Activated CD4-positive, CD25-positive, alpha-beta regulatory T cell (primary cell): ENCODE results near the gene BID.

Source experiments
- DNase-seq, 4 experiments: peaks; one replicate each; lab custom pipeline; 2025; lab: John Stamatoyannopoulos, UW

BID gene

DNA sequence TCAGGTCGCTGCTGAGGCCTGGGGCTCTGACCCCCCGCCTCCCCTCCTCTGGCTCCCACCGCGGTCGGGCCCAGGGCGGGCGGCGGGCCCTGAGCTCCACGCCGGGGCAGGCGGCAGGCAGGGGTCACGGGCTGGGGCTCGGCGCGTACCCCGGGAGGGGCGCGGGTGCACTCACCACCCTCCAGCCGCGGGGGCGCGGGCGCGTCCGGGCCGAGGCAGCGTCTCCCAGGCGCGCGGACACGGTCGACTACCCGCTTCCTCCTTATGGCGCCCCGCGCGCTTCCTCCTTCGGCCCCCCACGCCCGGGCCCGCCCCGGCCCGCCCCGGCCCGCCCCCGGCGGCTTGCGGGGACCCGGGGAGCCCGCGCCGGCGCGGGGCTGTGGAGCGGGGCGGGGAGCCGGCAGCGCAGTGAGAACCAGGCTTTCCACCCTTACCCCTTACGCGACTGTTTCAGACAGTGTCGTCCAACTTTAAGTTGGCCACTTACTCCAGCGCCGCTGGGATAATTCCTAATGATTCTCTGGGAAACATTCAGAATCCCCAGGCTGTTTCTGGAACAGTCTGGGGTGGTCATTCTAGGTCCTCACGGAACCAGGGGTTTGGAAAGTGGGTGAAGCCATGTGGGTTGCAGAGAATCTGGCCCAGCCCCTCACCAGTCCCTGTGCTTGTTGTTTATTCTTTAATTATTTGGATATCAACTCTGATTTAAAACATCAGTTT, at the start of gene BID:
Gene BID, minus strand, starts transcription at position 264 of the 720 bp plus-strand sequence. CDS start 24,353 bp downstream, outside the sequence.
- DNase-seq = peak in 3 of 4 experiments; percentile 17 to 37 (median 35)

DNA sequence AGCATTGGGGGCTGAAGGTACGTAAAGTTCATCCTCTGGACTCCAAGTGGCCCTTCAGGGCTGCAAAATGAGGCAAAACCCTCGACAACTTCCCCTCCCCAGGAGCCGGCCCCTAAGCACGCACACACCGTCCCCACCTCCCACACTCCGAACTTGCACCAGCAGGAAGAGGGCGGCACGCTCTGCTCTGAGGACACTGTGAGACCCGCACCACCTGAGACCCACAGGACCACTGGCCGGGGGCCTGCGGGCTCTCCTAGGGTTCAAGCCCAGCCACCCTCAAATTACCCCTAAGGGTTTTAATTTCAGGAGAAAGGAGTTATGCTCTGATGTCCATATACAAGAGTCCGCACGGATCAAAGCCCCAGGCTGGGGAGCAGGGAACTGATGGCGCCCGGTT, 49.7 kb upstream of the BID start:
- no peak for DNase-seq

DNA sequence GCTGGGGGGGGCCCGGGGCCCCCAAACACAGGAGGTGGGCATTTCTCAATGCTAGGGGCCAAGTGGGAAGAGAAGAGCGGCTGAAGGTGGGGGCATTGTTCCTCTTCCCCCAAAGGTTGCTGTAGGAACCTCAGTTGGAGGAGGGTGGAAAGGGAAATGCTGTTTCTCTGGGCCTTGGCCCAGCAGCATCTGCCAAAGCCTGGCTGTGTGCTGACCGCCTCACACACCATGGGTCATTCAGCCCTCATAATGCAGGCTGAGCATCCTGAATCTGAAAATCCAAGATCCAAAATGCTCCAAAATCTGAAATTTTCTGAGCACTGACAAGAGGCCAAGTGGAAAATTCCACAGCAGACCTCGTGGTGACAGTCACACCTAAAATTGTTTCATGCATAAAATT, 49.0 kb upstream of the BID start:
- no peak for DNase-seq

DNA sequence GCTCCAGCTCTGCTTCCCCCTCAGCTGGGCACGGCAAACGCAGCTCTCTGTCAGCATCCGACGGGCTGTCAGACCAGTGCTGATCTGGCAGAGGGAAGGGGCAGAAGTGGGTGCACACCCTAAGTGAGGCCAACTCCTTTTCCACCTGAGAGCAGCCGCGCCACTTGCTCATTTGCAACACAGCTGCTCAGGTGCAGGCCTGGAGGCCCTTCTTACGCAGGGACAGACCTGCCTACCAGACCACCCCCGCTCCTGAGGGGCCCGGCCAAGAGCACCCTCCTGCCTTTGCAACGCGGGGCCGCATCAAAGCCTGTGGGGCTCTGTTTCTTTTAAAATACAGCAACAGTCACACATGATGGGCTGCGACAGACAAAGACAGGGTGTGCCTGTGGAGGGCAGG, 47.8 kb upstream of the BID start:
- DNase-seq = no peak

DNA sequence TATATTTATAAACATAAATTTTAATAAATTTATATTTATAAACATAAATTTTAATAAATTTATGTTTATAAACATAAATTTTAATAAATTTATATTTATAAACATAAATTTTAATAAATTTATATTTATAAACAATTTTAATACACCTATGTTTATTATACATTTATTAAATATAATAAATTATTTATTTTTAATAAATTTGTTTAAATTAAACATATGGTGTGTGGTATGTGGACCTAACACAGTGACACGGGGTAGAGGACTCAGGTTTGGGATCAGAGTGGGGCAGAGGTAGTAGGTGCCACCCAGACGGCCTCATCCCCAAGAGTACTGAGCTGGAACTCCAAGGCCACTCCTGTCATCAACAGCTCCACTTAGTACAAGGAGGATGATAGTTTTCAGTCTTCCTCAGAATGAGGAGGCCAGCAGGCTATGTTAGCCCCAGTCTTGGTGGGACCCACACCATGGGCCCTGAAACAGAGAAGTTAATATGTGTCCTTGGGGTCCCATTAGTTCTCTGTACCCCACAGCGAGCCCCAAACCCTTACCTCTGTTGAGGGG, 46.7 kb upstream of the BID start:
- DNase-seq = no peak

DNA sequence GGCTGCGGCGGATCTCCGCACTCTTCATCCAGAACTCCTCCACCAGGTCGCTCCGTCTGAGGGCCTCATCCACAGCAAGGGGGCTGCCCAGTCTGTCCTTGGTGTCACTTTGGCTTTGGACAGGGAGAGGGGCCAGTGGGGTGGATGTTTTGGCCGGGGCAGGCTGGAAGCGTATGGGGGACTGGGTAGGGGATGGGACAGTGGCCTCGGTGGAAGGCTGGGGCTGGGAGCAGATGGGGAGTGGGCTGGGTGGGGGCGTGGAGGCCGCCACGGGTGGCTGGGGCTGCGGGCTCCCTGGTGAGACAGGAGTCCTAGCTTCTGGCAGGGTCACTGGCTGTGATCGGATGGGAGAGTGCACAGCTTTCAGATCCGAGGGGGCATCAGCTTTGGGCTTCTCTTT, 44.4 kb upstream of the BID start:
- no peak for DNase-seq

DNA sequence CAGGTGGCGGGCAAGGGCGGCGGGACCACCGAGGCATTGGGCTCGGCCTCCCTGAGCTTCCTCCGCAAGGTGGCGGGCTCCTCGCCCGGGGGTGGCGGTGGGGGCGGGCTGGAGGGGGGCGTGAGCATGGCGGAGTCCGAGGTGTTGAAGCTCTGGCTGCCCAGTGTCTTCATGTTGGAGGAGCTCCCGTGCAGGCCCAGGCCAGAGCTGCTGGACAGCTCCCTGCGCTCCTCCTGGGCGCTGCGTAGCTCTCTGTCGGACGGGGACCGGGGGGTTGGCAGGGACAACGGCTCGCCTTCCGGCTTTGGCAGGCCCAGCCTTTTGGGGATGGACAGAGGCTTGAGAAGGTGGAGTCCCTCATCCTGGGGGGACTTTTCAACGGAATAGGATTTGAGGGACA, 43.9 kb upstream of the BID start:
- no peak for DNase-seq

DNA sequence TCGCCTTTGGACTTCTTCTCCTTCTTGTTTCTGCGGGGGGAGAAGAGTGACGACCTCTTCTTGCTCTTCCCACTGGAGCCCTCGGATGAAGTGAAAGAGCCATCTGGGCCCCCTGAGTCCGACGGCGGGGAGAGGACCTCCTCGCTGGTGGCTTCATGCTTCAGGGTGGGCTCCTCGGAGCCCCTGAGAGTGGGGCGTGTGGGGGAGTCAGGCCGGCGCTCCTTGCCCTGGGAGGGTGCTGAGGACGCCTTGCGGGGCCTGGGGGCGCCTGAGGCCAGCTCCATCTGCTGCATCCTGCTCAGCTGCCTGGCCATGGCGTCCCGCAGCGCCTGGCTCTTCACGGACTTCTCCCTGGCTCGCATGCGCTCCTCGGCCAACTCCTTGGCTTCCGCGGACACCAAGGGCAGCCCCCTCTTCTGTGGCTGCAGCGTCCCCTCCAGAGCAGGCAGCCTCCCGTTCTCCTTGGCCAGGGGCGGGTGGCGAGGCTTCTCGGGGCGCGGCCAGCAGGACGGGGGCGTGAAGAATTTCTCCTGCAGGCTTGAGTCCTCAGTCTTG, 43.3 kb upstream of the BID start:
- DNase-seq = no peak

DNA sequence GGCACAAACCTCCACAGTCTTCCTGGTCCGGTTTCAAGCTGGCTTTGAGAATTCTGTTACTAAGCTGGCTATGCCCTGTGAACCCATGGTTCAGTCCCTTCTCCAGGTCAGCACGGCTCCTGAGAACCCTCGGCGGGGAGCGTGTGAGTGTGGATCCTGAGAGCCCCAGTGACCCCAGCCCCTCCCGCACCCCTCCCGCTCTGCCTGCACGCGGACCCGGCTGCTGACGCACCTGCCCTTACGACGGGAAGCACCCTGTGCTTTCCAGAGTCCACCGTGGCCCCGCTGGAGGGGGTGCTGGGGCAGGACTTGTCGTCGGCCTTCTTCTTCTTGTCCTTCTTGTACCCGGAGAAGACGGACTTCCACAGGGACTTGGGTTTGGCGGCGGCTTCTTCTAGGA, 42.8 kb upstream of the BID start:
- no peak for DNase-seq

DNA sequence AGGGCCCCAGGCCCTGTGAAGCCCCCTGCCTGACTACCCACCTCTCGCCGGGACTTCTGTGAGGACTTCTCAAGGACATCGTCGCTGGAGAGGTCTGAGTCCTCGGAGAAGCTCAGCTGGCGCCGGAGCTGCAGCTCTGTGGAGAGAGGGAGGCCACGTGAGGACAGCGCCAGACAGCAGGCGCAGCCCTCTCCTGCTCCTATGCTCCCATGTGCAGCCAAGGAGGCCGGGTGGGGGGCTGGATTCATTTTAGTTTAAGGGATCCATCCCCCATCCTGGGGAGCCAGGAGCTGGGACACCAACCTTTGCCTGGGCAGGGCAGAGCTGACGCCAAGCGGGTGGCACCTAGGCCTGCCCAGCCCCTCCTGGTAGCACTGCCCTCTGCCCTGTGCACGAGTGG, 42.4 kb upstream of the BID start:
- no peak for DNase-seq

DNA sequence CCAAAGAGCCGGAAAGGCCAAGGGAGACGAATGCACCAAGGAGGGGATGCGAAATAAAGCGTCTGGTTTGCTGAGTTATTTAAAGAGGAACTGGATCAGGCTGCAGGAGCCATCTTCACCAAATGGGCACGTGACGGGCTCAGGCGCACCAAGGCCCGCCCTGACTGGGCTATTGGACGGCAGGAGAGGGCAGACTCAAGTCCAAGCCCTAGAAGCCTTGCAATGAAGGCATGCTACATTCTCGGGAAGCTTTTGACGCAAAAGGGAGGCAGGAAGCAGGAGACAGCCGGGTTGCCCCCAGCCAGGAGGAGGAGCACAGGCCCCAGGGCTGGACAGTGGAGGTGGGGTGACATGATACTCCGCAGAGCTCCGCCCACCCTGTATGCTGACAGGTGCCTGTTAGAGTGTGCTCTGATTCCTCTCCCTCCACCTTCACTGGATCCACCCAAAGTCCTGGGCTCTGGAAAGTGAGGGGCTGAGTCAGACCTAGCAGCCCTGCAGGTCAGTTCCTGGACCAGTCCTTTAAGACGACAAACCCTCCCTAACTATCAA, 41.5 kb upstream of the BID start:
- no peak for DNase-seq

DNA sequence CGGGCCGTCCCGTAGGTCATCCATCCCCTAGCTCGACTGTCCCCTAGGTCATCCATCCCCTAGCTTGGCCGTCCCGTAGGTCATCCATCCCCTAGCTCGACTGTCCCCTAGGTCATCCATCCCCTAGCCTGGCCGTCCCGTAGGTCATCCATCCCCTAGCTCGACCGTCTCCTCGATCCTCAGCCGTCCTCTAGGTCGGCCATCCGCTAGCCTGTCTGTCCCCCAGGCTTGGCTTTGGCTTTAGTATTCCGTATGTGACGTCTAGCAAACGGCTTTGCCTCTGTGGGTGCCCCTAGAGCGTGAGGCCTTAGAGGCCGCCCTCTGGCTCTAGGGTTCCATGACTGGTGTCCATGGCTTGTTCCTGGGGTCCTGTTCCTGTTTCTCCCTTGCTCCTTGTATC, 40.6 kb upstream of the BID start:
- no peak for DNase-seq

DNA sequence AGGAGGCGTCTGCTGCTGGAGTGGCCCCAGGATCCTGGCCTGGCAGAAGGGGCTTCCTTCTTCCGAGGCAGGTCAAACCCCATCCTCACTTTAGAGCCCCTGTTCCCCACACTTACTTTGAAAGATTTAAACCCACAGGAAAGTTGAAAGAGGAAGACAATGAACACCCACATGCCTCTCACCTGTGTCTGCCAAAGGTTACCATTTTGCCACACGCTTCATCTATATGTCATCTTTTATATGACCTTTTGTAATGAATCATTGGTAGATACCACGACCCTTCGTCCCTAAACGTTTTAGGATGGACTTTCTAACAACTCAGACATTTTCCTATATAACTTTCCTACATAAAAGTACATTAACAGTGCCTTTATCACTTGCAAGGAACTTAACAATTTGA, 39.8 kb upstream of the BID start:
- no peak for DNase-seq

DNA sequence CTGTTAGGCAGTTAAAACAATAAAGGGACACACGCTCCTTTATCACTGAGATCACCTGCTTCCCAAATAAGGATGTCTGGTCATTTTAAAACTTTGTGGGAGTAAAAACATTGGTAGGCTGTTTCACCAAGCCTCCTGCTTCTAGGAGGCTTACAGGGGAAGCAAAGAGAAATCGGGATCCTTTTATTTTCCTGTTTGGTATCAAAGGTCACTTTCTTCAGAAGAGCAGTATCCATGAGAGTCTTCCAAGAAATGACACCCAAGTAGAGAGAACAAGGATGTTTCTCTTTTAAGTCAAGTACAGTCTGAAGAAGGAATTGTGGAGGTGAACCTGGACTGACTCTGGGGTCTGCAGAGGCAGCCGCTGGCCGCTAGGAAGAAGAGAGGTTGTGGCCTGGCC, 36.9 kb upstream of the BID start:
- DNase-seq = no peak

DNA sequence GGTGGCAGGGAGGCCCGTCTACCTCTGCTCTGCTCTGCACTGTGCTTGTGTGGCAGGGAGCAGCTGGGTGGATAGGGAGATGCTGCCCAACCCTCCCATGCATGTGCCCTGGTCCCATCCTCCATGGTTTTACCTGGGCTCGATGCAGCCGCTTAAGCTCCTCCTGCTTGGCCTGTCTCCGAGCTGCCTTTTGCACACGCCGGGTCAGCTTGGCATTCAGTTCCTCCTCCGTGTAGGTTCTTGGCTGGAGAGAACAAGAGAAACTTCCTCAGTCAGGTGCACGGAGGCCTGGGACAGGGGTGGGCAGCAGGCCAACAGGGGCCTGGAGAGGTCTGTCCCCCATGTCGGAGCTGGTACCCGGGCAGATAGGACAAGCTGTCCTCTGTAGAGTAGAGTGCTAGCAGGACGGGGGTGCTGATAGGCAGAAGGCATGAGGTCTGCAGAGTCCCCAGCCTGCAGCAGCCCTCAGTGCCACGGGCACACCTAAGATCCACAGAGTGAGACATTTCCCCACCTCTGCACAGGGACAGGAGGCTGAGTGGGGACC, 36.4 kb upstream of the BID start:
- DNase-seq = no peak

DNA sequence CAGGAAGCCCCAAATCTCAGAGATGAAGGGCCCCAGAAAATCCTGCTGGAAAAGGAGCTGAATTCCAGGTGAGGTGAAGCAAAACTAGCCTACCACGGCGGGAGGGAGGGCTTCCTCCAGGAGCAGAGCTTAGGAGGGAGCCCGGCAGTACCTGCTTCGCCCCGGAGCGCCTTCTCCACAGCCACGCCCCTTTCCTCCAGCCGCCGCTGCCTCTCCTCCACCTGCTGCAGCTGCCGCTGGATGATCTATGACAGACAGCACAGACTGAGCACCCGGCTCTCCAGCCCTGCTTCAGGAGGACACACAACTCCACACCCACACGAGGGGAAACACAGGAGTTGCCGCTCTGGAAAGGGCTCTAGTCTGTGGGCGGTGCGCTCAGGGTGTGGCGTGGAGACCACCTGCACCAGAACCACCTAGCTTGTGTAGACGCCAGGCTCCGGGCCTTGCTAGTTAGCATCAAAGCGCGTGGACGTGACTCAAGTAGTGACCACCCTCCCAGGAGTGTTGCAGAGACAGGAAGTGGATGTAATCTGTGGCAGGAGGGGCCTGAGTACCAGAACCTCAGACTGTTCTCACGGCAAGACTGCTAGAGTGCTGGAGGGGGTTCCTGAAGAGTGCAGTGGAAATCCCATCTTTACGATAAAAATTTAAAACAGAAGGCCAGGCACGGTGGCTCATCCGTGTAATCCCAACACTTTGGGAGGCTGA, 34.6 kb upstream of the BID start:
- no peak for DNase-seq

DNA sequence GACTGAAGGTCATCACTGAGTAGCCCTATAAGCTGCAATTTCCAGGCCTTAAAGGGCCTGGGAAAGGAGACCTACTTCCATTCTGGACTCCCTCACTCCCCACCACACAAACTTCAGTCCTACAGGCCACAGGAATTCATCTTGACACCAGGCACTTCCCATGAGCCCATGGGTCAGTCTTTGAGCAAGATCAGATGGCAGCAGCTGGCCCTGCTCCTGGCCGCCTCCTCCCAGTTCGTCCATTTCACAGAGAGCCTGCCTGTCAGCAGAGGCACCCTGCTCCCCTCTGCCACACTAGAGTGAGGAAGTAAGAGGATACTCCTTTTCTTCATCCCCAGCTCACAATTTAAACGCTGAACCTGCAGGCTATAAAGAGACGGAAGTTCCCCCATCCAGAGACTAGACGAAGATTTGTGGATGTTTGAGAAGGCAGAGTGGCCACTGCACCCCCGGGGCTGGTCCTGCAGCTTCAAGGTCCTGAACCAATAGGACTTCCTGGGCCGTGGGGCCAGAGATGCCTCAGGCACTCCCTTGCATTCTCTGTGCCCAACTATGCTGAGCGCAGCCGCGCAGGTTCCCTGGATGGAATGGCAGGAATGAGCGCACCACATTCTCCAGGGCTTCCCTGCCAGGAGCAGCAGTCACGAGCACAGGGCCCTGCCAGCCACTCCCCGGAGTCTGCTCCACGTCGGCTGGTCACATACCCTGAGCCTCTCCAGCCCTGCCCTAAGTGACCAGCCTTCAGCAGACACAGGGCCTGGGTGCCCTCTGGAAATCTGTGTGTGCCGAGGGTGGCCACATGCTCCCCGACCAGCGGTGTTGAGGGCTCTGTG, 33.5 kb upstream of the BID start:
- no peak for DNase-seq

DNA sequence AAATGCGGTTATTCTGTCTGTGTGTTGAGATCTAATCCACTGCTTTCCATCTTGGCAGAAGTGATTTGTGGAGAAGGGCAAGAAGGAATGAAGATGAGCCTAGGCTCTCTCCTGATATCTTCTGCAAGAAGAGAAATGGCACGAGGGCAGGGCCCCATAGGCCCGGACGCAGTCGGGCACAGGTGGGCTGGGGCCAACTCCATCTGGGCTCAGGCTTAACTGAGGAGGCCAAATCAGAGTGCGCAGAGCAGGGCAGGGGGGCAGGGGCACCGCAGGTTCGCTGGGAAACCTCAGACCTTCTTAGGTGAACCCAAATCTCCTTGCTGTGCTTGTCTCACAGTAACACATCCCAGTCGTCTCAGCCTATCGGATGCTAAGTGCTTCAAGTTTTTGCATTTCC, 32.8 kb upstream of the BID start:
- no peak for DNase-seq

DNA sequence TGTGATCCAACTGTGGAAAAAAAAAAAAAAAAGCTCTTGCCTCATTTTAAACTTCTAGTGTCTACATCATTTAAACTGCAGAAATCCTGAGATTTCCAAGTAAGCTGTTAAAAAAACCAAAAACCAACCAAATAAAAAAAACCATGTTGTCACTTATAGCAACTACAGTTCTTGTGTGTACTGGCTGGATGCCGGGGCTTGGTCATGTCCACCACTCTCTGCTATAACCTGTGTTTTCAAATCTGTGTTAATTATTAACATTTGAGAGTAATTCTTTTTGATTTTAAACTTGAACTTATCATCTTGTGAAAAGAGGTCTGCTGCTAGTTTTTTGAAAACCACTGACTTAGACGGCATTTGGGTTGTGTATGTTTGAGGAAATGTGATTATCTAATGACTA, 32.2 kb upstream of the BID start:
- DNase-seq = no peak

DNA sequence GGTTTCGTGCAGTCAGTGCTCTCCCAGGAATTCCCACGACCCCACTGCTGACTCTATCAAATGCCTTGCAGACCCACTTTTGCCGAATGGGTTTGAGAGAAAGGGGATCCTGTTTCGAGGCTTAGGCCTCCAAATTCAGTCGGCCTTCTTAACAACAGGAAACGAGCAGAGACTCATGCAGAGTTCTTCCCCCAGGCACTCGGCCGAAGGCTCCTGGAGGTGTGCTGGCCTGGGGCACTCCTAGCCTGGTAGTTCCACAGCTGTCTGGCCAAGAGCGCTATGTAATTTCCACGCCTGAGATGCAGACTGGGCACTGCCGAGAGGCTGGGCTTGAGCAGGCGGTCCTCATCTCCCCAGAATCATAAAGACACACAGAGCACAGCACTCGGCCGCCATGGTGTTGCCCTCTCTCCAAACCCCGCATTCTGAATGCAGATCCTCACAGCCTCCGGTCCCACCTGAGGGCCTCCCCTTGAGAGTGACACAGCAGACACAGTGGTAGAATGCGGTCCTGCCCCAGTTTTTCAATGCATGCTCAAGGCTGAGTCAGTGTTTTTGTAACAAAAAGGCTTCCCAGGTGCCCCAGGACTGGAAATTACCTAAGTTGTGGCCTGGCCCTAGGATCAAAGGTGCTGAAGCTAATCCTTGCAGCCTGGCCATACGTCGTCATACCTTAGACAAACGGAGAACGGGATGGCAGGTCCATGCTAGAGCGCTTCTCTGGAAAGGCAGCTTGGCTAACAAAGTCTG, 30.2 kb upstream of the BID start:
- DNase-seq = no peak
